ENCODE data around the gene SLC35F4.
A peak's percentile ranks its signal among the peaks of the same experiment; 100 is the strongest.

SLC35F4 gene

DNA sequence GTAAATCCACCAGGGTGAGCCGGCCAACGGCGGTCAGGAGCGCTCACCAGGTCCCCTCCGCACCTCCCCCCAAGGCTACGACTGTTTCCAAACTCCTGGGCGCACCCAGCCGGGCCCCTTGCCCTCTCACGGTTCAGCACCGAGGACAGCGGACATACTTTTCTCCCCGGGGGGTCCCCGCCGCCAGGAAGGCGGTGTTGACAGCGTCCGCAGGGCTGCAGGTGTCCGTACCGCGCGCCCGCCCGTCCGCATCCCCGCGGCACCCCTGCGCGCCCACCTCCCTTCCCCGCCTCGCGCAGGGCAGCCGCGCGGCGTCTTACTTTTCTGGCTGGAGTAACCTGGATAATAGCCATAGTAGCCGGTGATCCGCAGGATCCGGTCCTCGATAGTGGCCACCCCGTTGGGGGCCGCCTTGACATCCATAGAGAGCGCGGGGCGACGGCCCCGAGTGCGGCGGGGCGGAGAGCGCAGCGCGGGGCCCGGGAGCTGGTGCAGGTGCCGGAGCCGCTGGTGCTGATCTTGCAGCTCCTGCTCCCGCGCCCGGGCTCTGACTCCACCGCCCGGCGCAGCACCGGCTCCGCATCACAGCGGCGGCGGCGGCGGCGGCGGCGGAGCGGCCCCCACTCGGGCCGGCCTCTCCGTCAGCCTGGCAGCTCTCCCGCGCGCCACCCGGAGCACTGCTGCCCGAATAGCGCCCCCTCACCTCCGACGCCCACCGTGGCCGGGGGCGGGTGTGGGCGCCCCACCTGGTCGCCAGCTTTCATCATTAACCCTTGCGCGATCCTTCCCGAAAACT is at the start of gene SLC35F4:
TSS of gene SLC35F4 (minus strand) at position 690 of the 796 bp plus-strand sequence.
- ChIA-PET CTCF (interaction anchor here (1.1 kb wide), 1 partner anchor 173 kb away, joined by 3 read pairs; no protein-coding TSS in a partner anchor), POLR2A (ENCODE audit: low non-redundant PET) (no interaction called here)
- DNase-seq (ENCODE audit: low spot score): peak; percentile 14
- no peak for TF ChIP-seq CTCF (conservative IDR thresholded peaks at IDR 0.05; ENCODE audit: low read depth)
- no peak within 1 kb of the TSS for H3K27ac ChIP-seq

DNA sequence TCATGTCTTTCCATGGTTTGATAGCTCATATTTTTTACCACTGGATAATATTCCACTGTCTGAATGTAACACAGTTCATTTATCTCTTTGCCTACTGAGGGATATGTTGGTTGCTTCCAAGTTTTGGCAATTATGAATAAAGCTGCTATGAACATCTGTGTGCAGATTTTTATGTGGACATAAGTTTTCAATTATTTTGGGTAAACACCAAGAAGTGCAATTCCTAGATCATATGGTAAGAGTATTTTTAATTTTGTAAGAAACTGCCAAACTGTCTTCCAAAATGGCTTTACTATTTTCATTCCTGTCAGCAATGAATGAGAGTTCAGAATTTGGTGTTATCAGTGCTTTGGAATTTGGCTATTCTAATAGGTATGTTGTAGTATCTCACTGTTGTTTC is 43.7 kb upstream of the SLC35F4 start:
- DNase-seq (ENCODE audit: low spot score): no peak
- CTCF ChIA-PET: interaction anchor here (0.7 kb wide), 2 partner anchors 74 to 222 kb away, joined by 3 read pairs; no protein-coding TSS in a partner anchor
- H3K27ac ChIP-seq: no peak overlapping the region
- TF ChIP-seq CTCF (conservative IDR thresholded peaks at IDR 0.05; ENCODE audit: low read depth): no peak
- POLR2A ChIA-PET (ENCODE audit: low non-redundant PET): no interaction called here

DNA sequence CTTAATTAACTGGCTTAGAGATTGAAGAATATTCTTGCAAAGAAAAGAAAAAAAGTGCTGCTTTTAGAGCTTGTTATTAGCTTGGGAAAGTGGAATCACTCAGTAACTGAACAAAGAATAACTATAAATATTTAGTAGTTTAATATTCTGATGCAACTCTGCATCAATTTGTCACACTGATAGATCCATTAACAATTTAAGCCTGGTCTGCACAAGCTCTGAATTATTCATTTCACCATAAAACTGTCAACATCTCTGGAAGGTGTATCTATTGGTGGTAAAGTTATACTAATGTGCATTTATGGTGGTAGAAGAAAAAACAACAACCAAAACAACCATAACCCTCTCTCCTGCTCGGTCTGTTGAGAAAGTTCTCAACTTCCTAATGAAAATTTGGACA is 38.1 kb upstream of the SLC35F4 start:
- POLR2A ChIA-PET (ENCODE audit: low non-redundant PET): no interaction called here
- no peak for TF ChIP-seq CTCF (conservative IDR thresholded peaks at IDR 0.05; ENCODE audit: low read depth)
- CTCF ChIA-PET: no interaction called here
- no peak overlapping the region for H3K27ac ChIP-seq
- DNase-seq (ENCODE audit: low spot score): no peak

- ChIA-PET POLR2A (ENCODE audit: low non-redundant PET) (no interaction called here), CTCF (interaction anchor here (0.6 kb wide), 1 partner anchor 264 kb away, joined by 4 read pairs; no protein-coding TSS in a partner anchor)
- DNase-seq (ENCODE audit: low spot score): no peak
- no peak for TF ChIP-seq CTCF (conservative IDR thresholded peaks at IDR 0.05; ENCODE audit: low read depth)
- no peak overlapping the region for H3K27ac ChIP-seq
Observed at GRCh38 chr14:57898837-57899572, 33.1 kb upstream of the SLC35F4 start.

DNA sequence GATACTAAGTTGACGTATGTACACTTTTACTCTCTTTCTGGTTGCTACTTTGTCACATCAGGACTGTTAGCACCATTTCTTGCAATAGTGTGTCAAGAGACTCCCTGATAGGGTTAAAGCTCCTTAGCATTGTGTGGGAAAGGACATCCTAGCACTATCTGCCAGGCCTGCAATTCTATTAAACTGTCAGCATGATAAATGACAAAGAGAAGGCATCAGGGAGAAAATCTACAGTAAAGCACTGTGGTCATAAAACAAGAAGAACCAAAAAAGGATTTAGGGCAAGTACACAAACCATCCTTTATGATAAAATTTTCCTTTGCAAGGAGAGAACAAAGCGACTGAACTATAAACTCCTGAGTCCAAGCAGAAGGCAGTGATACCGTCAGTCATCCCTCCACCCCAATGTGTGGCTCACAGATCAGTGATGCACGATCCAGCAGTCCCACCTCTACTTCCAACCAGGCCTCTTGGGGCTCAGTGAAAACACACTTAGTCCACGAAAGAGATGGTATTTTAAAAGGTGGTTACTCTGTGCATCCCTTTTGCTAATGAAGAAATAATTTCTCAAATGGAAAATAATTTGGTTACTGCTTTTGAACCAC is 31.4 kb upstream of the SLC35F4 start:
- CTCF ChIA-PET: no interaction called here
- no peak overlapping the region for H3K27ac ChIP-seq
- DNase-seq (ENCODE audit: low spot score): no peak
- TF ChIP-seq CTCF (conservative IDR thresholded peaks at IDR 0.05; ENCODE audit: low read depth): no peak
- POLR2A ChIA-PET (ENCODE audit: low non-redundant PET): no interaction called here

GRCh38 chr14:57889245-57889644 is 23.4 kb upstream of the SLC35F4 start:
- POLR2A ChIA-PET (ENCODE audit: low non-redundant PET): no interaction called here
- no peak overlapping the region for H3K27ac ChIP-seq
- no peak for TF ChIP-seq CTCF (conservative IDR thresholded peaks at IDR 0.05; ENCODE audit: low read depth)
- peak; percentile 13 for DNase-seq (ENCODE audit: low spot score)
- CTCF ChIA-PET: interaction anchor here (0.6 kb wide), 1 partner anchor 487 kb away, joined by 3 read pairs; no protein-coding TSS in a partner anchor

Data from RWPE1 (cell line).